Adrenal gland (tissue), 5 donors: ENCODE results near the gene PTPRE.

Experiments used
- CTCF ChIP-seq, 6 experiments: fragments of 450-650 bp in 4 of 6; fragments of 200-600 bp in 2 of 6; sonication (generic) in 1 of 6; IDR thresholded peaks; 1 replicate in 5 of 6; 2 replicates in 1 of 6; pipeline versions ENCODE4 v1.5.1 to v1.8.0; 2016 to 2021; ENCODE audit warnings: antibody characterized with exemption in 6 of 6, mild to moderate bottlenecking in 2 of 6, moderate library complexity in 1 of 6
- POLR2A ChIP-seq, 2 donors: fragments of 450-650 bp; IDR thresholded peaks; one replicate each; pipeline ENCODE4 v1.6.1; 2017; ENCODE audit warnings: antibody characterized with exemption in 2 of 2, mild to moderate bottlenecking in 2 of 2, moderate library complexity in 1 of 2
- donor health status: DM: no; HTN: no; CAD: no.

DNA sequence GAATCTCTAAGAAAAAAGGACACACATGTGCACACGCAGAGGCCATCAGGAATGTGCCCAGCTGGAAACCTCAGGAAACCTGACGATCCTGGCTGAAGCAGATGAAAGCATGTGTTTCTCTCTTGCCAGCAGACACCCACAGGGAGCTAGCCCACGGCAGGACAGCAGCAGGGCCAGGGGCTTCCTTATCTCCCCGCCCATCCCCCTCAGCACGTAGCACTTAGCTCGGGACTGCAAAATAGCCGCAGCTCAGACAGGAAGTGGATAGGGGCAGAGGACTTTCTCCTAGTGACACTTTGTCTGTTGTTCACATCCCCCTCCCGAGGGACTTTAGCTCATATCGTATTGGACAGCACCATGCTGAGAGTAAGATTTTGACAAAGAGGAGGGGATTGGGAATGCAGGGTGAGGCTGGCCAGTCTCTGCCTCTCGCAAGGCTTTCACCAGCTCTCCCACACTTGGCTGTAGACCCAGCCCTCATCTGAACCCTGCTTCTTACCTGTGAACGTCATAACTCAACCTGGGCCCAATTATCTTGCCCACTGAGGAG is 155.5 kb downstream of the PTPRE start:
- TF ChIP-seq POLR2A (IDR thresholded peaks at IDR 0.05) (no peak), CTCF (IDR thresholded peaks at IDR 0.05) (no peak)
